DMS 273 (cell line): ENCODE measurements around the gene NOXO1.
"Not testable (repeated sequence)": the region's sequence is repeated elsewhere in the genome, so short reads cannot be mapped to it uniquely, and the experiment has no call there.

Source experiments
- DNase-seq: peaks from one replicate; lab custom pipeline; 2025; ENCODE audit not compliant: unreplicated experiment; lab: John Stamatoyannopoulos, UW

The NOXO1 gene

GRCh38 chr16:1963806-1964505 is 17.3 kb downstream of the NOXO1 start:
- DNase-seq = peak; percentile 68

GRCh38 chr16:1962161-1963153 is 18.8 kb downstream of the NOXO1 start:
- peak; percentile 52 for DNase-seq

GRCh38 chr16:1961651-1962067 is 19.6 kb downstream of the NOXO1 start:
- DNase-seq = peak; percentile 91

GRCh38 chr16:1960665-1961630 is 20.3 kb downstream of the NOXO1 start:
- DNase-seq = peak; percentile 96

GRCh38 chr16:1959269-1960039 is 21.8 kb downstream of the NOXO1 start, which contains the start of gene NDUFB10:
NDUFB10 (plus strand) TSS chr16:1959538; CDS start chr16:1959625, 87 bp downstream.
- DNase-seq = peak; percentile 98

GRCh38 chr16:1958715-1959268 is 22.5 kb downstream of the NOXO1 start:
- DNase-seq = no peak

GRCh38 chr16:1958143-1958491 is 23.2 kb downstream of the NOXO1 start:
- DNase-seq = not testable (repeated sequence)

GRCh38 chr16:1957434-1958142 is 23.7 kb downstream of the NOXO1 start:
- DNase-seq = not testable (repeated sequence)

GRCh38 chr16:1953734-1954133 is 27.5 kb downstream of the NOXO1 start:
- DNase-seq = no peak

- no peak for DNase-seq
Measured at GRCh38 chr16:1950559-1950958, 30.7 kb downstream of the NOXO1 start.

GRCh38 chr16:1950047-1950446 is 31.2 kb downstream of the NOXO1 start:
- DNase-seq = peak; percentile 45

- DNase-seq = no peak
Measured at GRCh38 chr16:1949507-1949906, 31.8 kb downstream of the NOXO1 start.

GRCh38 chr16:1947369-1947670 is 33.9 kb downstream of the NOXO1 start:
- no peak for DNase-seq

- DNase-seq = no peak
Measured at GRCh38 chr16:1946495-1947368, 34.5 kb downstream of the NOXO1 start.

GRCh38 chr16:1945559-1946391 is 35.5 kb downstream of the NOXO1 start:
- no peak for DNase-seq

GRCh38 chr16:1944612-1945199 is 36.6 kb downstream of the NOXO1 start:
- DNase-seq = no peak
